C4-2B (cell line): ENCODE results near the gene C16orf90.

Experiments
- ZFX ChIP-seq: fragments of 450-650 bp; IDR thresholded peaks from 2 replicates; pipeline ENCODE4 v1.6.1; 2017
- TF ChIP-seq, protein P1 (sequence below): fragments of 450-650 bp; conservative IDR thresholded peaks from 2 replicates; pipeline ENCODE4 v1.5.1; 2017; ENCODE audit warnings: mild to moderate bottlenecking

DNA sequence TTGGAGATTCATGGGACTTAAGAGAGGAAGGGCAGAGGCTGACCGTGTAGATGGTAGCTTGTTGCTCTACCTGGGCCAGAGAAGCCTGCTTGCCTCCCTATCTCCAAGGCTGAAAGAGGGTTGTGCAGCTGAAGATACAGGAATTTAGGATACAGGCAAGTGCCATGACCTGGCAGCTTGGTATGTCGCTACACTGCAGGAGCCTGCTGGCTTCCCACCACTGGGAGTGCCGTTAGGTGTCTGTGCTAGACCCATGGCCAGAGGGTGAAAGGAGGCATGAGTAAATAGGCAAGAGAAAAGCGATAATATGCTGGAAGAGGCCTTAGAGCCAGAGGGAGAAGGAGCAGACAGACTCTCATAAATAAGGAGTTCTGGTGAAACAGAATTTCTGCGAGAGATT lies 41.2 kb downstream of the C16orf90 start:
- TF ChIP-seq, protein P1, sequence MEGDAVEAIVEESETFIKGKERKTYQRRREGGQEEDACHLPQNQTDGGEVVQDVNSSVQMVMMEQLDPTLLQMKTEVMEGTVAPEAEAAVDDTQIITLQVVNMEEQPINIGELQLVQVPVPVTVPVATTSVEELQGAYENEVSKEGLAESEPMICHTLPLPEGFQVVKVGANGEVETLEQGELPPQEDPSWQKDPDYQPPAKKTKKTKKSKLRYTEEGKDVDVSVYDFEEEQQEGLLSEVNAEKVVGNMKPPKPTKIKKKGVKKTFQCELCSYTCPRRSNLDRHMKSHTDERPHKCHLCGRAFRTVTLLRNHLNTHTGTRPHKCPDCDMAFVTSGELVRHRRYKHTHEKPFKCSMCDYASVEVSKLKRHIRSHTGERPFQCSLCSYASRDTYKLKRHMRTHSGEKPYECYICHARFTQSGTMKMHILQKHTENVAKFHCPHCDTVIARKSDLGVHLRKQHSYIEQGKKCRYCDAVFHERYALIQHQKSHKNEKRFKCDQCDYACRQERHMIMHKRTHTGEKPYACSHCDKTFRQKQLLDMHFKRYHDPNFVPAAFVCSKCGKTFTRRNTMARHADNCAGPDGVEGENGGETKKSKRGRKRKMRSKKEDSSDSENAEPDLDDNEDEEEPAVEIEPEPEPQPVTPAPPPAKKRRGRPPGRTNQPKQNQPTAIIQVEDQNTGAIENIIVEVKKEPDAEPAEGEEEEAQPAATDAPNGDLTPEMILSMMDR: no peak
- no peak for TF ChIP-seq ZFX
